ENCODE data around the gene ADSL. TPM values are rescaled to one million over a fixed set of nuclear protein-coding genes. Genes with fewer than 3 reads are reported as not detected.

Gene ADSL
- total and polyA plus RNA-seq, 2 of the 4 experiments (the other 2 are of a cell fraction), result 93.6 to 229 TPM

- no peak overlapping the region for H3K56ac ChIP-seq (ENCODE audit: extremely low read depth, insufficient read depth, low read length)
- no peak overlapping the region for H4K5ac ChIP-seq (ENCODE audit: low read depth, low read length)
- peaks cover 4% of the 10 kb centered on the region; the same call in 1 of the 2 replicates for H3K4me1 ChIP-seq (ENCODE audit: control insufficient read depth, insufficient read depth, low read length)
- ChIA-PET POLR2A (ENCODE audit: unreplicated experiment) (no interaction called here), CTCF (no interaction called here)
- 80% methylated on average over 1 of the region's 5 CpGs; no CpG with 5 or more reads in 1 of the 2 experiments for WGBS, 2 experiments (ENCODE audit: extremely low coverage in 2 of 2, insufficient read length in 1 of 2)
- no peak overlapping the region for H2BK120ac ChIP-seq (ENCODE audit: low read depth, low read length)
- intact Hi-C loops (cut with micrococcal nuclease) (no loop called here), dilution Hi-C loops (cut with HindIII; ENCODE audit: low sequenced_read_pairs, unreplicated experiment) (no loop called here), in situ Hi-C loops (cut with MboI; ENCODE audit: low sequenced_read_pairs) (no loop called here)
- DNase-seq (no peak), ATAC-seq (ENCODE audit: low read depth) (no peak)
- H2BK20ac ChIP-seq (ENCODE audit: low read depth, low read length), result no peak overlapping the region
- no peak overlapping the region for H3K9ac ChIP-seq (ENCODE audit: low read depth, low read length)
- no peak for TF ChIP-seq ELK1 (IDR thresholded peaks at IDR 0.05; ENCODE audit: borderline replicate concordance, low read depth, low read length)
- no peak for TF ChIP-seq NFE2L2 (IDR thresholded peaks at IDR 0.05; ENCODE audit: low read depth, low read length)
- no peak for TF ChIP-seq RCOR1 (IDR thresholded peaks at IDR 0.05; ENCODE audit: insufficient replicate concordance, low read length)
- BruUV-seq (replicated peaks), result no TSS peak
- no peak overlapping the region for H3K4me3 ChIP-seq (ENCODE audit: insufficient read depth, low read depth, low read length)
- no peak overlapping the region for H3K23ac ChIP-seq (ENCODE audit: low read depth, low read length)
- peaks cover 11% of the 10 kb centered on the region for H3K9me1 ChIP-seq (ENCODE audit: insufficient read depth, low read length)
- no peaks in the 10 kb centered on the region for H3K9me3 ChIP-seq (ENCODE audit: control insufficient read depth, insufficient read depth, low read length)
- H2BK15ac ChIP-seq (ENCODE audit: low read depth, low read length), result no peak overlapping the region
- no peak overlapping the region for H2AK5ac ChIP-seq (ENCODE audit: low read depth, low read length)
- H3K4ac ChIP-seq (ENCODE audit: low read depth, low read length), result no peak overlapping the region
- no peak overlapping the region for H3K27ac ChIP-seq (ENCODE audit: insufficient read depth, low read length)
- H2AFZ ChIP-seq (replicated peaks; ENCODE audit: low read length, poor library complexity), result no peak overlapping the region
- no peak overlapping the region for H4K91ac ChIP-seq (ENCODE audit: insufficient read depth, low read depth, low read length)
- H4K8ac ChIP-seq (ENCODE audit: low read depth in 2 of 2, low read length in 2 of 2), result no peak overlapping the region
- no peak overlapping the region for H3K14ac ChIP-seq (replicated peaks; ENCODE audit: low read depth, low read length)
- no peak overlapping the region for H2AK9ac ChIP-seq (replicated peaks; ENCODE audit: low read depth, low read length, poor library complexity)
- no peak overlapping the region for H3K4me2 ChIP-seq (ENCODE audit: low read depth, low read length)
- no peak overlapping the region for H3K18ac ChIP-seq (ENCODE audit: low read depth, low read length)
- H3K36me3 ChIP-seq (ENCODE audit: control insufficient read depth, insufficient read depth, low read length), result peaks cover 83% of the 10 kb centered on the region
- no peaks in the 10 kb centered on the region for H3K27me3 ChIP-seq (ENCODE audit: control insufficient read depth, insufficient read depth, low read length)
- H3K79me1 ChIP-seq (ENCODE audit: low read depth in 1 of 2, low read length in 2 of 2), result peaks cover 10 to 82% of the 10 kb centered on the region in 2 experiments; a peak in 3 of 4 replicates
- H2BK5ac ChIP-seq (ENCODE audit: low read depth, low read length, poor library complexity, severe bottlenecking), result no peak overlapping the region
- peaks cover 32% of the 10 kb centered on the region for H4K20me1 ChIP-seq (ENCODE audit: insufficient read depth, low read length)
Observed at GRCh38 chr22:40423310-40423688, 77.0 kb downstream of the ADSL start.
